GM23338 (cell line): Measurements from ENCODE around the gene IPCEF1. TPM values are rescaled to one million over a fixed set of nuclear protein-coding genes. Genes with fewer than 3 reads are reported as not detected.

Experiments
- ATAC-seq: fragments of 200-7000 bp; cut with Tn5 transposase; 3 replicates; pipeline ENCODE4 v1.9.1; 2020
- DNase-seq: peaks from one replicate; pipeline ENCODE4 v3.0.0-alpha.2; 2015; ENCODE audit warnings: low spot score
- H2AFZ ChIP-seq: fragments of 200-600 bp; sonication (generic); 2 replicates; pipeline ENCODE4 v1.8.0; 2016; ENCODE audit warnings: antibody characterized with exemption, mild to moderate bottlenecking, moderate library complexity
- H3F3A ChIP-seq: fragments of 200-600 bp; sonication (generic); replicated peaks from 2 replicates; pipeline ENCODE4 v1.8.0; 2017; ENCODE audit warnings: antibody characterized with exemption, mixed run types, low read depth
- H3K27ac ChIP-seq: fragments of 200-600 bp; sonication (generic); 2 replicates; pipeline ENCODE4 v1.6.1; 2016; ENCODE audit warnings: low read depth
- H3K27me3 ChIP-seq: fragments of 200-600 bp; sonication (generic); 2 replicates; pipeline ENCODE4 v1.8.0; 2016; ENCODE audit warnings: mild to moderate bottlenecking, mixed run types, moderate library complexity; ENCODE audit not compliant: insufficient read depth
- H3K36me3 ChIP-seq: fragments of 200-600 bp; sonication (generic); 2 replicates; pipeline ENCODE4 v1.8.0; 2016; ENCODE audit warnings: mild to moderate bottlenecking; ENCODE audit not compliant: insufficient read depth
- H3K4me1 ChIP-seq: fragments of 200-600 bp; sonication (generic); 2 replicates; pipeline ENCODE4 v1.8.0; 2016; ENCODE audit warnings: mild to moderate bottlenecking, moderate library complexity; ENCODE audit not compliant: insufficient read depth
- H3K4me2 ChIP-seq: fragments of 200-600 bp; sonication (generic); 2 replicates; pipeline ENCODE4 v1.7.1; 2017; ENCODE audit warnings: mixed run types
- H3K4me3 ChIP-seq: fragments of 200-600 bp; sonication (generic); 2 replicates; pipeline ENCODE4 v1.6.1; 2016; ENCODE audit warnings: mixed run types
- H3K79me2 ChIP-seq: fragments of 200-600 bp; sonication (generic); replicated peaks from 2 replicates; pipeline ENCODE4 v1.8.0; 2017; ENCODE audit warnings: mild to moderate bottlenecking; ENCODE audit not compliant: insufficient read depth
- H3K9me2 ChIP-seq: fragments of 200-600 bp; sonication (generic); 2 replicates; pipeline ENCODE4 v1.8.0; 2017; ENCODE audit not compliant: insufficient read depth
- H4K20me1 ChIP-seq: fragments of 200-600 bp; sonication (generic); replicated peaks from 2 replicates; pipeline ENCODE4 v1.8.0; 2017; ENCODE audit warnings: mild to moderate bottlenecking; ENCODE audit not compliant: insufficient read depth
- H3K27ac Mint-ChIP-seq: 2 replicates; pipeline ENCODE4 v1.8.0; 2020; ENCODE audit warnings: inconsistent platforms, mild to moderate bottlenecking, moderate library complexity, mixed read lengths
- H3K27me3 Mint-ChIP-seq: 3 replicates; pipeline ENCODE4 v1.8.0; 2022; ENCODE audit warnings: low read depth, mild to moderate bottlenecking, moderate library complexity, mixed read lengths, inconsistent platforms; ENCODE audit not compliant: insufficient read depth, poor library complexity
- H3K36me3 Mint-ChIP-seq: 3 replicates; pipeline ENCODE4 v1.8.0; 2021; ENCODE audit warnings: low read depth, mild to moderate bottlenecking, inconsistent platforms, moderate library complexity, mixed read lengths
- H3K4me1 Mint-ChIP-seq: 3 replicates; pipeline ENCODE4 v1.8.0; 2020; ENCODE audit warnings: mild to moderate bottlenecking, inconsistent platforms, mixed read lengths
- H3K4me3 Mint-ChIP-seq: 3 replicates; pipeline ENCODE4 v1.8.0; 2021; ENCODE audit warnings: moderate library complexity, mild to moderate bottlenecking, inconsistent platforms, mixed read lengths
- H3K9me3 Mint-ChIP-seq: 3 replicates; pipeline ENCODE4 v1.8.0; 2020; ENCODE audit warnings: moderate library complexity, mild to moderate bottlenecking, inconsistent platforms, mixed read lengths
- CREB1 ChIP-seq: fragments of 250-450 bp; sonication (Bioruptor Pico); IDR thresholded peaks from 2 replicates; pipeline ENCODE4 v1.5.0; 2020; ENCODE audit warnings: low read depth, mild to moderate bottlenecking, moderate library complexity
- CTCF ChIP-seq, 2 experiments: fragments of 200-600 bp in 1 of 2; sonication (generic) in 1 of 2; conservative IDR thresholded peaks; 2 replicates each; pipeline versions ENCODE4 v1.5.1 to v1.6.1; 2016 to 2017; ENCODE audit warnings: antibody characterized with exemption in 2 of 2, low read depth in 2 of 2, mild to moderate bottlenecking in 2 of 2, moderate library complexity in 1 of 2
- ETS1 ChIP-seq: IDR thresholded peaks from 2 replicates; pipeline ENCODE4 v1.6.1; 2016; ENCODE audit warnings: antibody characterized with exemption
- EZH2 ChIP-seq: fragments of 200-600 bp; sonication (generic); IDR thresholded peaks from one replicate; pipeline ENCODE4 v1.8.0; 2017; ENCODE audit warnings: antibody characterized with exemption, mild to moderate bottlenecking, low read depth; ENCODE audit not compliant: unreplicated experiment
- EZH2phosphoT487 ChIP-seq: fragments of 200-600 bp; sonication (generic); IDR thresholded peaks from one replicate; pipeline ENCODE4 v1.8.1; 2018; ENCODE audit warnings: antibody characterized with exemption; ENCODE audit not compliant: unreplicated experiment
- JUNB ChIP-seq: IDR thresholded peaks from one replicate; pipeline ENCODE4 v1.6.1; 2016; ENCODE audit warnings: antibody characterized with exemption; ENCODE audit not compliant: unreplicated experiment
- NANOG ChIP-seq: IDR thresholded peaks from 2 replicates; pipeline ENCODE4 v1.6.1; 2016; ENCODE audit warnings: antibody characterized with exemption, borderline replicate concordance
- POLR2AphosphoS5 ChIP-seq: IDR thresholded peaks from 2 replicates; pipeline ENCODE4 v1.6.1; 2016; ENCODE audit warnings: antibody characterized with exemption, low read depth
- REST ChIP-seq: IDR thresholded peaks from one replicate; pipeline ENCODE4 v1.6.1; 2018; ENCODE audit warnings: antibody characterized with exemption; ENCODE audit not compliant: unreplicated experiment
- STAT1 ChIP-seq: IDR thresholded peaks from one replicate; pipeline ENCODE4 v1.6.1; 2016; ENCODE audit warnings: antibody characterized with exemption; ENCODE audit not compliant: unreplicated experiment
- ZNF114 ChIP-seq: fragments of 250-450 bp; sonication (Bioruptor Pico); IDR thresholded peaks from 2 replicates; pipeline ENCODE4 v1.5.0; 2020; ENCODE audit warnings: mild to moderate bottlenecking, moderate library complexity
- ZNF331 ChIP-seq: fragments of 250-450 bp; sonication (Bioruptor Pico); IDR thresholded peaks from 2 replicates; pipeline ENCODE4 v1.5.0; 2020; ENCODE audit warnings: low read depth, mild to moderate bottlenecking, moderate library complexity
- polyA plus RNA-seq: library from polyadenylated mRNA; unstranded; fragments of >200 nt; fragmentation: Nextera tagmentation; extraction: Ambion mirVana; gene quantifications from 2 replicates; pipeline ENCODE4 v1.2.1, GENCODE V29; 2016
- total RNA-seq: library from RNA; depleted of rRNA; stranded (reverse); fragments of >200 nt; shearing (Covaris generic); gene quantifications from 2 replicates; pipeline ENCODE4 v1.2.3, GENCODE V29; 2014
- TF ChIP-seq, protein P1 (sequence below): fragments of 250-450 bp; sonication (Bioruptor Pico); IDR thresholded peaks from 2 replicates; pipeline ENCODE4 v1.5.0; 2020; ENCODE audit warnings: mild to moderate bottlenecking, moderate library complexity

IPCEF1 gene
- total and polyA plus RNA-seq, 2 experiments from 2014 or later: 0.15 to 1.8 TPM

- H3K9me2 ChIP-seq: no peaks in the 10 kb centered on the region
- TF ChIP-seq ZNF331 (no peak), NANOG (no peak), ETS1 (no peak), REST (no peak), STAT1 (no peak), EZH2phosphoT487 (no peak), EZH2 (no peak), POLR2AphosphoS5 (no peak), CREB1 (CRISPR knock-in tag) (no peak), CTCF (conservative IDR thresholded peaks at IDR 0.05; ENCODE audit: low read depth in 2 of 2) (no peak), ZNF114 (CRISPR knock-in tag) (no peak), JUNB (no peak)
- TF ChIP-seq, protein P1, sequence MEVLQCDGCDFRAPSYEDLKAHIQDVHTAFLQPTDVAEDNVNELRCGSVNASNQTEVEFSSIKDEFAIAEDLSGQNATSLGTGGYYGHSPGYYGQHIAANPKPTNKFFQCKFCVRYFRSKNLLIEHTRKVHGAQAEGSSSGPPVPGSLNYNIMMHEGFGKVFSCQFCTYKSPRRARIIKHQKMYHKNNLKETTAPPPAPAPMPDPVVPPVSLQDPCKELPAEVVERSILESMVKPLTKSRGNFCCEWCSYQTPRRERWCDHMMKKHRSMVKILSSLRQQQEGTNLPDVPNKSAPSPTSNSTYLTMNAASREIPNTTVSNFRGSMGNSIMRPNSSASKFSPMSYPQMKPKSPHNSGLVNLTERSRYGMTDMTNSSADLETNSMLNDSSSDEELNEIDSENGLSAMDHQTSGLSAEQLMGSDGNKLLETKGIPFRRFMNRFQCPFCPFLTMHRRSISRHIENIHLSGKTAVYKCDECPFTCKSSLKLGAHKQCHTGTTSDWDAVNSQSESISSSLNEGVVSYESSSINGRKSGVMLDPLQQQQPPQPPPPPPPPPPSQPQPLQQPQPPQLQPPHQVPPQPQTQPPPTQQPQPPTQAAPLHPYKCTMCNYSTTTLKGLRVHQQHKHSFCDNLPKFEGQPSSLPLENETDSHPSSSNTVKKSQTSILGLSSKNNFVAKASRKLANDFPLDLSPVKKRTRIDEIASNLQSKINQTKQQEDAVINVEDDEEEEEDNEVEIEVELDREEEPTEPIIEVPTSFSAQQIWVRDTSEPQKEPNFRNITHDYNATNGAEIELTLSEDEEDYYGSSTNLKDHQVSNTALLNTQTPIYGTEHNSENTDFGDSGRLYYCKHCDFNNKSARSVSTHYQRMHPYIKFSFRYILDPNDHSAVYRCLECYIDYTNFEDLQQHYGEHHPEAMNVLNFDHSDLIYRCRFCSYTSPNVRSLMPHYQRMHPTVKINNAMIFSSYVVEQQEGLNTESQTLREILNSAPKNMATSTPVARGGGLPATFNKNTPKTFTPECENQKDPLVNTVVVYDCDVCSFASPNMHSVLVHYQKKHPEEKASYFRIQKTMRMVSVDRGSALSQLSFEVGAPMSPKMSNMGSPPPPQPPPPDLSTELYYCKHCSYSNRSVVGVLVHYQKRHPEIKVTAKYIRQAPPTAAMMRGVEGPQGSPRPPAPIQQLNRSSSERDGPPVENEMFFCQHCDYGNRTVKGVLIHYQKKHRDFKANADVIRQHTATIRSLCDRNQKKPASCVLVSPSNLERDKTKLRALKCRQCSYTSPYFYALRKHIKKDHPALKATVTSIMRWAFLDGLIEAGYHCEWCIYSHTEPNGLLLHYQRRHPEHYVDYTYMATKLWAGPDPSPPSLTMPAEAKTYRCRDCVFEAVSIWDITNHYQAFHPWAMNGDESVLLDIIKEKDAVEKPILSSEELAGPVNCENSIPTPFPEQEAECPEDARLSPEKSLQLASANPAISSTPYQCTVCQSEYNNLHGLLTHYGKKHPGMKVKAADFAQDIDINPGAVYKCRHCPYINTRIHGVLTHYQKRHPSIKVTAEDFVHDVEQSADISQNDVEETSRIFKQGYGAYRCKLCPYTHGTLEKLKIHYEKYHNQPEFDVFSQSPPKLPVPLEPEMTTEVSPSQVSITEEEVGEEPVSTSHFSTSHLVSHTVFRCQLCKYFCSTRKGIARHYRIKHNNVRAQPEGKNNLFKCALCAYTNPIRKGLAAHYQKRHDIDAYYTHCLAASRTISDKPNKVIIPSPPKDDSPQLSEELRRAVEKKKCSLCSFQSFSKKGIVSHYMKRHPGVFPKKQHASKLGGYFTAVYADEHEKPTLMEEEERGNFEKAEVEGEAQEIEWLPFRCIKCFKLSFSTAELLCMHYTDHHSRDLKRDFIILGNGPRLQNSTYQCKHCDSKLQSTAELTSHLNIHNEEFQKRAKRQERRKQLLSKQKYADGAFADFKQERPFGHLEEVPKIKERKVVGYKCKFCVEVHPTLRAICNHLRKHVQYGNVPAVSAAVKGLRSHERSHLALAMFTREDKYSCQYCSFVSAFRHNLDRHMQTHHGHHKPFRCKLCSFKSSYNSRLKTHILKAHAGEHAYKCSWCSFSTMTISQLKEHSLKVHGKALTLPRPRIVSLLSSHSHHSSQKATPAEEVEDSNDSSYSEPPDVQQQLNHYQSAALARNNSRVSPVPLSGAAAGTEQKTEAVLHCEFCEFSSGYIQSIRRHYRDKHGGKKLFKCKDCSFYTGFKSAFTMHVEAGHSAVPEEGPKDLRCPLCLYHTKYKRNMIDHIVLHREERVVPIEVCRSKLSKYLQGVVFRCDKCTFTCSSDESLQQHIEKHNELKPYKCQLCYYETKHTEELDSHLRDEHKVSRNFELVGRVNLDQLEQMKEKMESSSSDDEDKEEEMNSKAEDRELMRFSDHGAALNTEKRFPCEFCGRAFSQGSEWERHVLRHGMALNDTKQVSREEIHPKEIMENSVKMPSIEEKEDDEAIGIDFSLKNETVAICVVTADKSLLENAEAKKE (CRISPR knock-in tag): no peak
- no peaks in the 10 kb centered on the region for H3K9me3 Mint-ChIP-seq
- H4K20me1 ChIP-seq: no peaks in the 10 kb centered on the region
- H3K4me2 ChIP-seq: no peak overlapping the region
- H3K27me3 ChIP-seq: no peaks in the 10 kb centered on the region
- H3K27ac ChIP-seq: no peak overlapping the region
- ATAC-seq (no peak), DNase-seq (no peak)
- H3K4me1 Mint-ChIP-seq: no peaks in the 10 kb centered on the region
- no peaks in the 10 kb centered on the region for H3K27me3 Mint-ChIP-seq
- H3K27ac Mint-ChIP-seq: no peak overlapping the region
- no peak overlapping the region for H3K4me3 Mint-ChIP-seq
- H2AFZ ChIP-seq: no peak overlapping the region
- H3K4me1 ChIP-seq: no peaks in the 10 kb centered on the region
- no peaks in the 10 kb centered on the region for H3K79me2 ChIP-seq
- H3F3A ChIP-seq: no peaks in the 10 kb centered on the region
- no peak overlapping the region for H3K4me3 ChIP-seq
- no peaks in the 10 kb centered on the region for H3K36me3 ChIP-seq
- no peaks in the 10 kb centered on the region for H3K36me3 Mint-ChIP-seq
These were observed 17.4 kb upstream of the IPCEF1 start for GRCh38 chr6:154373971-154374370.
